Activated CD8-positive, alpha-beta memory T cell treated with anti-CD3 and anti-CD28 coated beads, Interleukin-2, amount 10 ng/mL, durations not matched to agents 7 days and 5 days (primary cell): ENCODE results near the gene CD2BP2. TPM values are rescaled to one million over a fixed set of nuclear protein-coding genes. Genes with fewer than 3 reads are reported as not detected.

Experiments
- ATAC-seq: fragments of 150-1000 bp; cut with Tn5 transposase; one replicate; pipeline ENCODE4 v1.10.0; 2021; ENCODE audit warnings: moderate library complexity
- CTCF ChIA-PET: fragments of 350-600 bp; sonication (Branson Sonifier 250); formaldehyde crosslinking; loops from one replicate; lab custom pipeline; 2021; ENCODE audit warnings: antibody characterized with exemption; lab: Charles Lee
- DNase-seq: peaks from one replicate; pipeline ENCODE4 v3.0.0-alpha.2; 2020
- H3K27ac Mint-ChIP-seq: one replicate; pipeline ENCODE4 v1.8.0; 2021; ENCODE audit warnings: mild to moderate bottlenecking, mixed read lengths
- H3K27me3 Mint-ChIP-seq: one replicate; pipeline ENCODE4 v1.8.0; 2021; ENCODE audit warnings: mixed read lengths
- H3K36me3 Mint-ChIP-seq: one replicate; pipeline ENCODE4 v1.8.0; 2021; ENCODE audit warnings: mild to moderate bottlenecking, mixed read lengths
- H3K4me1 Mint-ChIP-seq: one replicate; pipeline ENCODE4 v1.8.0; 2021; ENCODE audit warnings: mixed read lengths
- H3K4me3 Mint-ChIP-seq: one replicate; pipeline ENCODE4 v1.8.0; 2021; ENCODE audit warnings: mild to moderate bottlenecking, moderate library complexity, mixed read lengths
- H3K9me3 Mint-ChIP-seq: one replicate; pipeline ENCODE4 v1.8.0; 2022; ENCODE audit warnings: low read depth, mixed read lengths
- total RNA-seq, 2 experiments: library from RNA; stranded (reverse); gene quantifications; one replicate each; pipeline ENCODE4 v1.2.3, GENCODE V29; 2021

The CD2BP2 gene
- total RNA-seq, 2 experiments from 2014 or later = 70.0 to 94.9 TPM

DNA sequence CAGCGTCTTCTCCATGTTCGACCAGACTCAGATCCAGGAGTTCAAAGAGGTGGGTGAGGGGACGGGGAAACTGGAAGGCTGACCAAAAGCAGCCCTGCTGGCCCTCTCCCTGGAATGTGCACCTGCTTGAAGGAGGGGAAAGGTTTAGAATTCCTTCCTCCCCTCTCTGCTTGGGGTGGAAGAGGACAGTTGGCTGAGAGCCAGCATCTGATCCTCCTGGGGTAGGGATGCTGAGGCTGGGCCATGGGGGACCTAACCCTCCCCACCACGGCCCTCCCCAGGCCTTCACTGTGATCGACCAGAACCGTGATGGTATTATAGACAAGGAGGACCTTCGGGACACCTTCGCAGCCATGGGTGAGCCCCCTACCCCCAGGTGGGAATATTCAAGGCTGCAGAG is 20.8 kb upstream of the CD2BP2 start:
- no peaks in the 10 kb centered on the region for H3K9me3 Mint-ChIP-seq
- H3K4me3 Mint-ChIP-seq = no peak overlapping the region
- DNase-seq (no peak), ATAC-seq (no peak)
- H3K4me1 Mint-ChIP-seq = peaks cover 42% of the 10 kb centered on the region
- H3K27me3 Mint-ChIP-seq = no peaks in the 10 kb centered on the region
- no peak overlapping the region for H3K27ac Mint-ChIP-seq
- CTCF ChIA-PET = no interaction called here
- H3K36me3 Mint-ChIP-seq = peaks cover 12% of the 10 kb centered on the region

DNA sequence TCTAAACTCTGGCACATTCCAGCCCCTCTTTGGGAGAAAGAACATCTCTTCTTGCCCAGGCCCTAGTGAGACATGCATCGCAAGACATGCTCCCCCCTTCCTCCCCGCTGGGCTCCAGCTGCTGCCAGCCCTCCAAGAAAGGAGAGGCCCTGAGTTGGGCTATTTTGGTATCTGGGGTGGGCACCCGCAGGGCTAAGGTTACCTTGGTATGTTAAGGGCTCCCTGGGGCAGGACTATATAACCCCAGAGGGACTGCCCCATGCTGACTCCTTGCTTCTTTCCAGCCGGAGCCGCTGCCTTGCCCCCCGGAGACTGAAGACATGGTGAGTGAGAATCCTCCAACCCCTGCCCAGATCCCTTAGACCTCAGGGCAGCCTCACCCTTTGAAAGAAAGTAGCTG is 19.4 kb upstream of the CD2BP2 start, which contains the start of gene MYL11:
MYL11 (plus strand) TSS at position 265 of the 400 bp plus-strand sequence; CDS start at position 321, 56 bp downstream.
- Mint-ChIP-seq H3K27me3 (no peaks in the 10 kb centered on the region), H3K9me3 (no peaks in the 10 kb centered on the region), H3K36me3 (peaks cover 8% of the 10 kb centered on the region), H3K4me1 (peaks cover 33% of the 10 kb centered on the region), H3K27ac (no peak within 1 kb of the TSS), H3K4me3 (no peak within 1 kb of the TSS)
- ATAC-seq (no peak), DNase-seq (no peak)
- CTCF ChIA-PET = no interaction called here

DNA sequence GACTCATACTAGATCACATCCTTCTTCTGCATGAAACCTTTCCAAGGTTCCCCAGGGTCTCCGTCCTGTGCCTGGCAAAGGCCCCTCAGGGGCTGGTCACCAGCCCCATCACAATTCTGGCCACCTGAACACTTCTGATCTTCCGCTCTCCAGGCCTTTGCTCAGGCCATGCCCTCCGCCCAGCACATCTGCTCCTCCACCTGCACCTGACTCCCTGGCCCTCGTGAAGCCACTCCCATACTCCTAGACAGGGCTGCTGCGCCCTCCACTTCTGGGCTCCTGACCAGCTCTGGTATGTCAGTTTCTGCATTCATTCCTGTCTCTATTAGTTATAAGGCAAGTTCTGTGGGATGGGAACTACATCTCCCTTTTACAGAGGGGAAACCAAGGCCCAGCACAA is 17.6 kb upstream of the CD2BP2 start:
- DNase-seq (no peak), ATAC-seq (no peak)
- no peak overlapping the region for H3K4me3 Mint-ChIP-seq
- H3K9me3 Mint-ChIP-seq = no peaks in the 10 kb centered on the region
- CTCF ChIA-PET = interaction anchor here (0.6 to 7.3 kb wide), 2 partner anchors 16 to 36 kb away, joined by 3 to 61 read pairs; partner anchors contain the start of gene ZNF771
- peak overlapping the region; percentile 22 for H3K27ac Mint-ChIP-seq
- H3K4me1 Mint-ChIP-seq = peaks cover 33% of the 10 kb centered on the region
- H3K36me3 Mint-ChIP-seq = peaks cover 12% of the 10 kb centered on the region
- no peaks in the 10 kb centered on the region for H3K27me3 Mint-ChIP-seq

DNA sequence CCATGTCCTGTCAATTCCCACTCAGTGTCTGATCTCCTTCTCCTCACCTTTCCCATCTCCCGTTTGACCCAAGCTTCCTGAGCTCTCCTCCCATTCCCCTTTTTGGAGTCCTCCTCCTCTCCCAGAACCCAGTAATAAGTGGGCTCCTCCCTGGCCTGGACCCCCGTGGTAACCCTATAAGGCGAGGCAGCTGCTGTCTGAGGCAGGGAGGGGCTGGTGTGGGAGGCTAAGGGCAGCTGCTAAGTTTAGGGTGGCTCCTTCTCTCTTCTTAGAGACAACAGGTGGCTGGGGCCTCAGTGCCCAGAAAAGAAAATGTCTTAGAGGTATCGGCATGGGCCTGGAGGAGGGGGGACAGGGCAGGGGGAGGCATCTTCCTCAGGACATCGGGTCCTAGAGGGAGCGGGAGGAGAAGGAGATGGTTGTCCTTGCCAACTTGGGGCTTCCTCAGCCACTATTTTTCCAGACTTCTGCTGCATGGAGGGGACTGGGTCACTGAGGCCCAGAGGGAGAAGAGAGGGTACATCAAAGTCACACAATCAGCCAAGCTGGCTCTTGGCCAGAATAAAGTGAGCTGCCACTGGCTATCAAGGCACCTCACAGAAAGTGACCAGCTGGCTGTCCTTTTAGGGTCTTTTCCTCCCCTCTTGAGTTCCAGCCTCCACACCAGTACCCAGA is 17.1 kb upstream of the CD2BP2 start:
- H3K36me3 Mint-ChIP-seq = peaks cover 15% of the 10 kb centered on the region
- H3K4me1 Mint-ChIP-seq = peaks cover 33% of the 10 kb centered on the region
- DNase-seq (no peak), ATAC-seq (no peak)
- H3K27me3 Mint-ChIP-seq = no peaks in the 10 kb centered on the region
- peak overlapping the region; percentile 94 for H3K27ac Mint-ChIP-seq
- no peaks in the 10 kb centered on the region for H3K9me3 Mint-ChIP-seq
- CTCF ChIA-PET = interaction anchor here (0.6 to 7.3 kb wide), 10 partner anchors 10 to 280 kb away, joined by 3 to 61 read pairs (median 6); partner anchors contain the start of genes CD2BP2, SEPTIN1 and ZNF771
- H3K4me3 Mint-ChIP-seq = peak overlapping the region; percentile 77

DNA sequence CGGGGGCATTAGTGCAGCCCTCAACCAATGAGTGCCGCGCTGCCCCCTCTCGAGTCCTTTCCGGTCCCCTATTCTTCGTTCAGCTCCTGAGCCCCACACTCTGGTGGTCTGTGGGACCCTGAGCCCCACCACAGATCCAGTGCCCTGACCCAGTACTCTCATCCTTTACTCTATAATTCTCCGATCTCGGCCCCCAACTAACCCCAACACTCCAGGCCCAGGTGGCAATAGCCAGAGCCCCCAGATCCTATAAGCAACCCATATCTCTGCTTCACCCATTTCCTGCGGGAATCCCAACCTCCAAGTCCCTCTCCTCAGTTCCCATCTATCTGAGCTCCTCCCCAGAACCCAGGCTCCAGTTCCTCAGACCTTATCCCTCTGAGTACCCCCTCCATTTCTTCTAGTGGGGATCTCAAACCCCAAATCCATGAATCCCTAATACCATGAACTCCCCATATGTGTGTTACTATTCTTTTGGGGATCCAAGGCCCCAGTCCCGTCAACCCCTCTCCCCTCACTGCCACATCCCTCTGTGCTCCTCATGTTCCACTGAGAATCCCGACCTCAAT is 16.2 kb upstream of the CD2BP2 start:
- Mint-ChIP-seq H3K27ac (peak overlapping the region; percentile 94), H3K27me3 (no peaks in the 10 kb centered on the region), H3K4me3 (peak overlapping the region; percentile 77), H3K4me1 (peaks cover 38% of the 10 kb centered on the region), H3K36me3 (peaks cover 21% of the 10 kb centered on the region), H3K9me3 (no peaks in the 10 kb centered on the region)
- CTCF ChIA-PET = interaction anchor here (0.8 to 7.3 kb wide), 20 partner anchors 9 to 289 kb away, joined by 3 to 61 read pairs (median 4); partner anchors contain the start of genes CD2BP2, DCTPP1, FBRS and SEPTIN1
- ATAC-seq = no peak
- no peak for DNase-seq

DNA sequence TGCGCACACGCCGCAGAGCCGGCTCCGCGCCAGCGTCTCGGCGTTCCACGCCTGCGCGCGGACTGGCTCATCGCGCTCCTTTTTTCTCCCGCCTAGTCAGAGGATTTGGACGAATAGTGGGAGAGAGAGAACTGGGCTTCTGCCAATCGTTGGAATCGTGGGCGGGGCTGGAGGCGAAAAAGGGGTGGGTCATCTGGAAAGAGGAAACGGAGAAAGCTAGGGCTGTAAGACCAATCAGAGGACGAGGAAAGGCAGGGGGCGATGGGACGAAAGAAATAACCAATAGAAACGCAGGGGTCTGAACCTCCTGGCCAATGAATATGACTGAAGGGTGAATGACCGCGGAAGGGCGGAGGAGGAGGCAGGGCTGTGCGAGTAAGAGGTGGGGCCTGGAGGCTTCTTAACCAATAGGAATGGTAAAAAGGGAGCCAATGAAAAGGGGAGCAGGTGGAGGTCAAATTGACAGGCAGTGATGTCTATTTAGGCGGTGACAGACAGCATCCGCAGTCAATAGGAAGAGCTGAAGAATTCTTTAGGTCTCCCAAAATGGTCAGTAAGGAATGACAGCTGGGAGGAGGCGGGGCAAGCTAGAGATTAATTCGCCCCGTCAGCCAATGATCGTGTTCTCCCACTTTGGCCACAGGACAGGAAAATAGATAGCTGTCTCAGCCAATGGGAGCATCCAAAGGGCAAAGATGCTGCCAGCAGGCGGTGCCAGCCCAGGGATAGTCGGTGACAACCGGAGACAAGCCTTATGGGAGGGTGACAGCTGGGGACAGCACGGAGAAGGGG is 15.5 kb upstream of the CD2BP2 start, which contains the start of gene TBC1D10B:
TBC1D10B (minus strand) TSS at position 39 of the 792 bp plus-strand sequence. CDS start 311 bp downstream, outside the sequence.
- CTCF ChIA-PET = interaction anchor here (0.8 to 7.3 kb wide), 19 partner anchors 8 to 289 kb away, joined by 3 to 61 read pairs (median 5); partner anchors contain the start of genes CD2BP2, DCTPP1, FBRS and SEPTIN1
- H3K27me3 Mint-ChIP-seq = no peaks in the 10 kb centered on the region
- H3K4me3 Mint-ChIP-seq = peak within 1 kb of the TSS; percentile 95
- peaks cover 40% of the 10 kb centered on the region for H3K4me1 Mint-ChIP-seq
- no peaks in the 10 kb centered on the region for H3K9me3 Mint-ChIP-seq
- DNase-seq (peak; percentile 100), ATAC-seq (peak; percentile 84)
- peak within 1 kb of the TSS; percentile 94 for H3K27ac Mint-ChIP-seq
- H3K36me3 Mint-ChIP-seq = peaks cover 23% of the 10 kb centered on the region

DNA sequence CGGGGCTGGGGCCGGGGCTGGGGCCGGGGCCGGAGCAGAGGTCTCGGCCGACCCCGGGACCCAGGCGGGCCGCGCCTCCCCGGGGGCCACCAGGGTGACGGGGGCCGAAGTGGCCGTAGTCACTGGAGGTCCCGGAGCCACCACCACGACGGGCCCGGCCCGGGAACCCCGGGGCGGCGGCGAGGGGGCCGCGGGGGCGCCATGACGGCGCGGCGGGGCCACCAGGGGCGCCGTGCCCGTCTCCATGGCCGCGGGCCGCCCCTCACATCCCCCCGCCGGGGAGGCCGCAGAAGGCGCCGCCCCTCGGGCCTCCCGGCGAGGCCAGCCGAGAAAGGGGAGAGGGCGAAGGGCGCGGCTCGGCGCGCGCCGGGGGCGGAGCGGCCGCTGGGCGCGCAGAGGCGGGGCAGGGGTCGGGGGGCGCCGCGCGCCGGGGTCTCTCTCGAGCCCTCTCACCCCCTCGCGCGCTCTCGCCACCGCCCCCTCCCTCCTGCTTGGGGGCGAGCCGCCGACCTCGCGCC is 14.9 kb upstream of the CD2BP2 start:
- H3K27me3 Mint-ChIP-seq = no peaks in the 10 kb centered on the region
- peak overlapping the region; percentile 94 for H3K27ac Mint-ChIP-seq
- H3K36me3 Mint-ChIP-seq = peaks cover 30% of the 10 kb centered on the region
- no peak for DNase-seq
- H3K4me1 Mint-ChIP-seq = peaks cover 45% of the 10 kb centered on the region
- peak; percentile 5 for ATAC-seq
- no peaks in the 10 kb centered on the region for H3K9me3 Mint-ChIP-seq
- peak overlapping the region; percentile 95 for H3K4me3 Mint-ChIP-seq
- CTCF ChIA-PET = interaction anchor here (1.0 to 7.3 kb wide), 8 partner anchors 16 to 184 kb away, joined by 3 to 61 read pairs (median 6); partner anchors contain the start of genes CD2BP2 and ZNF771

DNA sequence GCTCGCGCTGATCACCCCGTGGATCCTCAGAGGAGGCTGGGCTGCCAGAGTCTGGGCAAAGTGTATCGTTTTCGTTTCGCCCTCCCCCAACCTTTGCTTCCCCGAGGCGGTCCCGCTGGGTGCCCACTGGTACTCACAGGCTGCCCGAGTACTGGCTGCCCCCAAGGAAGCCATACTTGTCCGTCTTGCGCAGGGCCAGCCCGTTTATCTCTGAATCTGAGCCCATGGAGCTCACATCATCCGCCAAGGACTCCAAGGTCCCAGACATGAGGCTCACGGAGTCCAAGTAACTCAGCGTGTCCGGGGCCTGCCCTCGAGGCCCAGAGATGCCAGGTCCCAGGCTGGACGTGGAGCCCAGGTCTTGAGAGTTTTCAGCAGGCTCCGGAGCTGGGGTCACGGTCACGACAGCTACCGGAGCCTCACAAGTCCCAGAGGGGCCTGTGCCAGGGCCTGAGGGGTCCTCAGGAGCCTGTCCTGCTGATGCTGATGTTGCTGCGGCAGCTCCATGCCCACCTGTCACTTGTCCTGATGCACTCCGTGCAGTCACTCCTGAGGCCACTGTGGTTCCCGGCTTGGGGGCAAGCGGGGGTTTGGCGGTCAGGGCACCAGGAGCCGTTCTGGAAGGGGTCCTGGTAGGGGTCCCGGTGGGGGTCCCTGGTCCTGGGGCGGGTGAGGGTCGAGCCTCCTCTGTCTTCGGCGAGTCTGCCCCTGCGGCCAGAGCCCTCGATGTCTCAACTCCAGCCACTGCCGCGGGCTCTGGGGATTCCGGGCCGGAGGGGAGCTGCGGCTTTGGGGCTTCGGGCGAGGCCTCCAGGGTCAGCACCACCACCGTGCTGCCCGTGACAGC is 14.2 kb upstream of the CD2BP2 start:
- no peaks in the 10 kb centered on the region for H3K27me3 Mint-ChIP-seq
- peak overlapping the region; percentile 62 for H3K27ac Mint-ChIP-seq
- ATAC-seq = no peak
- DNase-seq = no peak
- no peaks in the 10 kb centered on the region for H3K9me3 Mint-ChIP-seq
- peaks cover 45% of the 10 kb centered on the region for H3K4me1 Mint-ChIP-seq
- CTCF ChIA-PET = interaction anchor here (0.6 to 7.3 kb wide), 10 partner anchors 12 to 158 kb away, joined by 3 to 61 read pairs (median 4); partner anchors contain the start of genes CD2BP2, SEPTIN1 and ZNF771
- peak overlapping the region; percentile 95 for H3K4me3 Mint-ChIP-seq
- peaks cover 35% of the 10 kb centered on the region for H3K36me3 Mint-ChIP-seq

DNA sequence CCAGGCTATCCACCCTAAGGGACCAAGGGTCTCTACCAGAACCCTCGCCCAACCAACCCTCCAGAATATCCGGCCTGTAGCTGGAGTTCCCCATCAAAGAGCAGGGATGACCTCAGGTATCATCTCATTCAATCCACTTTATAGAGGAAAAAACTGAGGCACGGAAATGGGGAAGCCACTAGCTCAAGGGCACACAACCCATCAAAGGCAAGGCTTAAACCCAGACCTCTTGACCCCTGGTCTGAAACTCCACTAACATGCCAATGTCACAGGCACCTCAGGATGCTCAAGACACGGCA is 13.6 kb upstream of the CD2BP2 start:
- CTCF ChIA-PET = interaction anchor here (0.6 to 7.3 kb wide), 8 partner anchors 12 to 61 kb away, joined by 3 to 61 read pairs (median 4); partner anchors contain the start of genes DCTPP1, SEPTIN1 and ZNF771
- Mint-ChIP-seq H3K36me3 (peaks cover 35% of the 10 kb centered on the region), H3K4me1 (peaks cover 45% of the 10 kb centered on the region), H3K9me3 (no peaks in the 10 kb centered on the region), H3K27ac (peak overlapping the region; percentile 62), H3K27me3 (no peaks in the 10 kb centered on the region), H3K4me3 (peak overlapping the region; percentile 95)
- DNase-seq (no peak), ATAC-seq (no peak)

DNA sequence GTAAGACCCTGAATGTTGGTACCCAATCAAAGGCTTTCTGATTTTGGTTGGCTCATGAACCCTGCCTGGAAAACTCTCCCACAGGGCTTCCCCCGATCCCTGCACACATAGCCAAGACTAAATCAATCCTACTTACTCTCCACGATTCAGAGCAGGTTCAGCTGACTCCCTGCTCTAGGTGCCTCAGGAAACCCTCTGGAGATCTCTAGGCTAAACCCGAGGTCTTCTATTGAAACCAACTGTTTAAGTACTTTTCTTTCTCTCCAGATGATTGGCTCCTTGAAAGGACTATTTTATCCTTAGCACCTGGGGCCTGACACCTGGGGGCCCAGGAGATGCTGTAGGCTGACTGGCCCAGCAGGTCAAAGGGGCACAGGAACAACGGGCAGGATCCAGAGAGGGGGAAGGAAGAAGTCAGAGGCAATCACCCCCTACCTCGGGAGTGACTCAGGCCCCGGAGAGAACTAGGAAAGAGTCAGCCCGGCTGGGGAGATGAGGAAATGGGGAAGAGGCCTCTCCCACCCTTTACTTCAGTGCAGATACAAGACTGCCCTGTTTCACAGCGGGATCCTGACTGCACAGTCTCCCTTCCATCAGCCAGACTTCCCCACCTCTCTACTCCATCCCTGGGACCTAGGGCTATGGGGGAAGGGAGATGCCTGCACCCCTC is 13.1 kb upstream of the CD2BP2 start:
- Mint-ChIP-seq H3K4me1 (peaks cover 46% of the 10 kb centered on the region), H3K36me3 (peaks cover 38% of the 10 kb centered on the region)
- CTCF ChIA-PET = interaction anchor here (0.6 to 7.3 kb wide), 9 partner anchors 10 to 62 kb away, joined by 3 to 61 read pairs (median 4); partner anchors contain the start of genes DCTPP1, SEPTIN1 and ZNF771

DNA sequence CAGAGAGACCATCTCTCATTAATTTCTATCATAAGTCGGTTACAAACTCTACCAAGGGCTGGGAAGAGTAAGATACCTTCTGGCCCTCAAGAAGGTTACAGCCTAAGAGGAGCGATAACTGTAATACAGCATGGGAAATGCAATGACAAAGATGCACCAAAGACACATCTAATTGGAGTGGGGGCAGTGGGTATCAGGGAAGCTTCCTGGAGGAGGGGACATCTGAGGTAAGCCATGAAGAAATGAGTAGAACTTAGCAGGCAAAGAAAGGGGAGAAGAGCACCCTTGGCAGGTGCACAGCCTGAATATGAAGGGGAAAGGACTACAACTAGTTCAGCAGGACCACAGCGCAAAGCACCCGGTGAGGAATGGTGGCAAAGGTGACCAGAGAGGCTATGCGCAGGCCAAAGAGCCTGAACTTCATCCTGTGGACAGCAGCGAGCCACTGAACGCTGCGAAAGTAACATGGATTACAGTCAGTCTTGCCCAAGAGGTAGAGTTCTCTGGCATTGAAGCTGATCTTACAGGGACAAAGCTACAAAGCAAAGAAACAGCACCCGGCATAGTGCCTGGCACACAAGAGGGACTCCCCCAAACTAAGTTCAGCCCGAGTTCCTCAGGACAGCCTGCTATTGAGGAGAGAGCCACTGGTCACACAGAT is 12.4 kb upstream of the CD2BP2 start:
- H3K4me1 Mint-ChIP-seq = peaks cover 43% of the 10 kb centered on the region
- CTCF ChIA-PET = interaction anchor here (1.9 to 7.3 kb wide), 3 partner anchors 9 to 62 kb away, joined by 4 to 61 read pairs (median 5); partner anchors contain the start of genes DCTPP1 and ZNF771
- H3K27ac Mint-ChIP-seq = peak overlapping the region; percentile 52
- no peaks in the 10 kb centered on the region for H3K9me3 Mint-ChIP-seq
- no peak for DNase-seq
- H3K36me3 Mint-ChIP-seq = peaks cover 42% of the 10 kb centered on the region
- ATAC-seq = no peak
- no peaks in the 10 kb centered on the region for H3K27me3 Mint-ChIP-seq
- H3K4me3 Mint-ChIP-seq = peak overlapping the region; percentile 95

More for the DNA sequence above, 13.1 kb upstream of the CD2BP2 start:
- H3K27me3 Mint-ChIP-seq = no peaks in the 10 kb centered on the region
- ATAC-seq (no peak), DNase-seq (no peak)
- H3K4me3 Mint-ChIP-seq = peak overlapping the region; percentile 95
- peak overlapping the region; percentile 62 for H3K27ac Mint-ChIP-seq
- no peaks in the 10 kb centered on the region for H3K9me3 Mint-ChIP-seq
